ENCODE data around the gene RNF187.

The RNF187 gene

DNA sequence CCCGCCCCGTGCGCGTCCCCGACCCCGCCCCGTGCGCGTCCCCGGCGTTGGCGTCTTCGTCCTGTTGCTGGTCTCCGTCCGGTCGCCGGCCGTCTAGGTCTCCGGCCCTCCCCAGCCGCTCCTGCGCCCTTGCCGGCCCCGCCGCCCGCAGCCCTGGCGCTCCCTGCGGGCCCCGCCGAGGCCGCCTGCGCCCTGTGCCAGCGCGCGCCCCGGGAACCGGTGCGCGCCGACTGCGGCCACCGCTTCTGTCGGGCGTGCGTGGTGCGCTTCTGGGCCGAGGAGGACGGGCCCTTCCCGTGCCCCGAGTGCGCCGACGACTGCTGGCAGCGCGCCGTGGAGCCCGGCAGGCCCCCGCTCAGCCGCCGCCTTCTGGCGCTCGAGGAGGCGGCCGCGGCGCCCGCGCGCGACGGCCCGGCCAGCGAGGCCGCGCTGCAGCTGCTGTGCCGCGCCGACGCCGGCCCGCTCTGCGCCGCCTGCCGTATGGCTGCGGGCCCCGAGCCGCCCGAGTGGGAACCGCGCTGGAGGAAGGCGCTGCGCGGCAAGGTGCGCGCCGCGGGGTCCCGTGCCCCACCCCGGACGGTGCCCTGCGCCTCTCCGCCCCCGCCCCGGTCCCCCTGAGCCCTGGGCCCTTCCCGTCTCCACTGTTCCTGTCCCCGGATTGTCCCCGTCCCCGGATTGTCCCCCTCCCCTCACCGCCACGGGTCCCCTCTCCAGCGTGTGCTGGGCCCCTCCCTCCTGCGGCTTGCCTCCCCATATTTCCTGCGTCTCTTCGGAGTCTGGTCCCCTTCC, at the start of gene RNF187:
RNF187 (plus strand) TSS at position 47 of the 789 bp plus-strand sequence.
- DNase-seq (ENCODE audit: low read depth in 1 of 2, low spot score in 1 of 2) = peak; percentile 77

DNA sequence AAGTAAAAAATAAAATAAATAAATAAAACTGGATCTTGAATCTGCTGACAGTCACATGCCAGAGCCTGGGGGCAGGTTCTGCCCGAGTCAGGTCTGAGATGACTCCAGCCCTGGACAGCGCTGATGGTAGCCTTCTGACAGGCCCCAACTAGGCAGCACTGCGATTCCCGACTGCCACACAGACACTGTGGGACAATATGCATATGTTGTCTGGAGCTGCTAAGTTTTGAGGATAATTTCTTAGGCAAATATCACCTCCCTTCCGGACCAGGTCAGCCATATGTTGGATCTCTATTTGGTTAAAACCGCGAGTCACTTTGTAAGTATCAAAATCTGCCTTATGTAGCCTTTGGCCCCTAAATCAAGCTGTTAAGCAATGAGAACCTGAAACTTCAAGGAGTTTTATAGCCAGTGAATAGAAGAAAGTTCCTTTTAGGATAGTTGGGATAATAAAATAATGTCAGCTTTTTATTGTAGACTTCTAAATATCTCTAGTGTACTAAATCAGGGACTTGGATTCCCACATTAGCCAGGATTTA, 49.7 kb upstream of the RNF187 start:
- DNase-seq (ENCODE audit: low read depth in 1 of 2, low spot score in 1 of 2) = no peak

DNA sequence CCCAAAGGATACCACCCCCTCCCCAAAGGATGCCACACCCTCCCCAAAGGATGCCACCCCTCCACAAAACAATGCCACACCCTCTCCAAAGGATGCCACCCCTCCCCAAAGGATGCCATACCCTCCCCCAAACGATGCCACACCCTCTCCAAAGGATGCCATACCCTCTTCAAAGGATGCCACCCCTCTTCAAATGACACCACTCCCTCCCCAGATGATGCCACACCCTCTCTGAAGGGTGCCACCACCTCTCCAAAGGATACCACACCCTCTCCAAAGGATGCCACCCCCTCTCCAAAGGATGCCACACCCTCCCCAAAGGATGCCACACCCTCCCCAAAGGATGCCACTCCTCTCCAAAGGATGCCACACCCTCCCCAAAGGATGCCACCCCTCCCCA, 48.9 kb upstream of the RNF187 start:
- no peak for DNase-seq (ENCODE audit: low read depth in 1 of 2, low spot score in 1 of 2)

DNA sequence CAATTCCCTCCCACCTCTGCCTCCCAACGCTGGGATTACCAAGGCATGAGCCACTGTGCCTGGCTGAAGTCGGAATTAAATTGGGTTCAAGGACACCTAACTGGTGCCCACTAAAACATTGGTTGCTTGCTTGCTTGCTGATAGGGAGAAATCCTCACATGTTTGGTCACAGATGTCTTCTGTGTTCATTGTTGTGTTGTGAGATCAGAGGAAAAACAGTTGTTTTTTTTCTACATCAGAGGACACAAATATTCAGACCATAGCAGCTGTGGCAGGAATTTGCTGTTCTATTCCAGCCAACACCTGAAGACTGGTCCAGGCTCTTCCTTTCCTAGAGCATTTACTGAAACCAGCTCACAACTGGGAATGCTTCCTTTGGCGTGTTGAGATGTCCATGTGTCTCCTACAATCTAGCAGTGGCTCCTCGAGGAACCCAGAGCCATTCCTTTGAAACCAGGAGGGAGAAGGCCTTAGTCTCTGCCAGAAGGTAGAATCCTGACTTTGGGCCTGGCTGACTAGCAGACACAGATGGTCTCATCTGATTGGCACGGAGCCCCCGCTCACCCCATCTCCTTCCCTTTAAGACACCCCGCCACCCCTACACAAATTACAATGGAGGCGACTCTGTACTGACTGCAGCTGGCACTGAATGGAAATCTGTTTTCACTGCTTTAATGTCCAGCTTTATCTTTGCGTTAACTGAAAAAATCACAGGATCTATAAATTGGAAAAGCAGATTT, 46.3 kb upstream of the RNF187 start:
- DNase-seq (ENCODE audit: low read depth in 1 of 2, low spot score in 1 of 2) = no peak

- DNase-seq (ENCODE audit: low read depth in 1 of 2, low spot score in 1 of 2) = no peak
Measured at GRCh38 chr1:228443395-228443794, 43.8 kb upstream of the RNF187 start.

DNA sequence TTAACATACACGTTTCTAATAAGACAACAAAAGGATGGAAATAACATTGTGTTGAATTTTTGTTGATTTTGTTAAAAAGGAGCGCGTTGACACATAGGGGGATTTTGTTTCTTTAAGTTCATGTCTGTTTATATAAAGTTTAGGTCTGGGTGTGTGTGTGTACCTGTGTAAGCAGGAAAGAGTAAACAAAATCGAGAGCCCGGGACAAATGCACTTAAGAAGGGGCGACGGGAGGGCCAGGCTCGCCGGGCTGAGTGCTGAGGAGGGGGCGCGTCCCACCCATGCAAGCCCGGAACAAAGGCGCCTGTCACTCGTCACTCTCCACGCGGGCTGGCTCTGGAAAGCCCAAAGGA, 41.7 kb upstream of the RNF187 start:
- no peak for DNase-seq (ENCODE audit: low read depth in 1 of 2, low spot score in 1 of 2)

DNA sequence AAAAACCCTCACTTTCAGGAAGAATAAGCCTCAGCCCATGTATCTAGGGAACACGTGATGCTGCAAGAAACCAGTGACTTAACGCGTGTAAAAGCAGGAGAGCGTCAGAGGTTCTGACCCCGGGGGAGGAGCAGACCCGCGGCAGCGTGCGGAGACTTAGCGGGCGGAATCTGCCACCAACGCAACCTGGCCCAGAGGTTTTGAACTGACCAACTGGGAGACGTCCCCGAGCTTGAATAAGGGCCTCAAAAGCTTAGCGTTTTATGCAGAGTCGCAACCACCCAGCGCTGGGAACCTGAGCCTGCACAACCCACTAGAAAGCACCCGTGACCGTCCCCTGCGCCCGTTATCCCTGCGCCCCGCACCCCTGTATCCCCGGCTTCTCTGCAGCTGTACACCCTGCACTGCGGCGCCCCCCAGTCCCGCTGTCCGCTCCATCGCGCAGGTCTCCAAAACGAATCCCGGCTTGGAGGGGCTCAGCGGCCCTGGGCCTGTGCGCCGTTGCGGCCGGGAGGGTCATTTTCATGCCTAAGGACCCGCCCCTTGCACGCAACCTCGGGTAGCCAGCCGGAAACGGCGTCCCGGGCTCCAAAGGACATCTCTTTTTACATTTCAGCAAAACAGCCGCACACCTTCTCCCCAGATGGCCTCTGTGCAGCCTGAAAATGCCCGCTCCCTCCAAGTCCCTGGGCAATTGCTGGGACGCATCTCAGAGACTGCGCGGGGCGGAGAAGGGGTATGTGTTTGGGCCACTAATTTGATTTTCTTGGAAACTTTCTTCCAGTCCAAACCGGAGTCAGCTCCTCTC, 41.1 kb upstream of the RNF187 start:
- DNase-seq (ENCODE audit: low read depth in 1 of 2, low spot score in 1 of 2) = no peak

GRCh38 chr1:228446852-228447251, 40.3 kb upstream of the RNF187 start:
- DNase-seq (ENCODE audit: low read depth in 1 of 2, low spot score in 1 of 2) = no peak

DNA sequence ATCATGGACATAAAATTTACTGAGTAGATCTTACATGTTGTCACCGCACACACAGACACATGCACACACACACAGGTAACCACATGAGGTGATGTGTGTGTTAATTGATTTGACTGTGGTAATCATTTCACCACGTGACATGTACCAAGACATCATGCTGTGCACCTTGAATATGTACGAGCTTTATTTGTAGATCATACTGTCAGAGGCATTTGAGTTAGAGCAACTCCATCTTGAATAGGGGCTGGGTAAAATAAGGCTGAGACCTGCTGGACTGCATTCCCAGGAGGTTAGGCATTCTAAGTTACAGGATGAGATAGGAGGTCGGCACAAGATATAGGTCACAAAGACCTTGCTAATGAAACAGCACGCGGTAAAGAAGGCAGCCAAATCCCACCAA, 38.8 kb upstream of the RNF187 start:
- DNase-seq (ENCODE audit: low read depth in 1 of 2, low spot score in 1 of 2) = no peak

- DNase-seq (ENCODE audit: low read depth in 1 of 2, low spot score in 1 of 2) = no peak
Measured at GRCh38 chr1:228450200-228450599, 37.0 kb upstream of the RNF187 start.

GRCh38 chr1:228452194-228453021, 34.8 kb upstream of the RNF187 start:
- DNase-seq (ENCODE audit: low read depth in 1 of 2, low spot score in 1 of 2) = no peak

GRCh38 chr1:228453022-228453560, 34.1 kb upstream of the RNF187 start:
- DNase-seq (ENCODE audit: low read depth in 1 of 2, low spot score in 1 of 2) = no peak

DNA sequence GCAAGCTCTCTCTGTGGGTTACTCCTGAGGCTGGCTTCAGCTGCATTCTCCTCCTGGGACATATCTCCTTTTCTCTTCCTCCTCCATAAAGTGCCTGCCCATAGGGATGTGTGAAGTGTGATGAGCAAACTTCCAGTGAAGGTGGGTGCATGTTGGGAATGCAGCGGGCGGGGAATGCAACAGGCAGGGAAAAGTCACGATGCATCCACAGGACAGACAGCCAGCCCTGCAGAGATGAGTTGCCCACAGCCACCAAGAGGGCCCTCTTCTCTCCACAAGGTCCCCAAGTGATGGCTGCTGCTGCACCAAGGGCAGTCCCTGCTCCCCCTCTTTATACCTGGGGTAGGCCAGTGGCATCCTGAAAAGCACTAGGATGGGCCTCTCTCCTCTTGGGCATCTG, 33.6 kb upstream of the RNF187 start:
- DNase-seq (ENCODE audit: low read depth in 1 of 2, low spot score in 1 of 2) = no peak

DNA sequence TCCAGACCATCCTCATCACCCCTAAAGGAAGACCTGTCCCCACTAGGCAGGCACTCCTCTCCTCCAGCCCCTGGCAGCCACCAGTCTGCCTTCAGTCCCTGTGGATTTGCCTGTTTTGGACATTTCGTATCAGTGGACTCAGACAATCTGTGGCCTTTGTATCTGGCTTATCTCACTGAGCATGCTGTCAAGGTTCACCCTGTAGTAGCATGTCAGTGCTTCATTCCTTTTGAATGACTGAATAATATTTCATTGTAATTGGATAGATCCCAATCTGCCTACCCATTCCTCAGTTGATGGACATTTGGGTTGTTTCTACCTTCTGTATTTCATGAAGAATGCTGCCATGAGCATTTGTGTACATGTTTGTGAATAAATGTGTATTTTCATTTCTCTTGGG, 32.9 kb upstream of the RNF187 start:
- no peak for DNase-seq (ENCODE audit: low read depth in 1 of 2, low spot score in 1 of 2)

GRCh38 chr1:228455715-228456114, 31.5 kb upstream of the RNF187 start:
- DNase-seq (ENCODE audit: low read depth in 1 of 2, low spot score in 1 of 2) = no peak

GRCh38 chr1:228456252-228457016, 30.7 kb upstream of the RNF187 start:
- DNase-seq (ENCODE audit: low read depth in 1 of 2, low spot score in 1 of 2) = no peak

GRCh38 chr1:228457017-228457395, 30.2 kb upstream of the RNF187 start:
- DNase-seq (ENCODE audit: low read depth in 1 of 2, low spot score in 1 of 2) = no peak

- DNase-seq (ENCODE audit: low read depth in 1 of 2, low spot score in 1 of 2) = peak; percentile 65 to 69
Measured at GRCh38 chr1:228457396-228458176, 29.6 kb upstream of the RNF187 start.

Data from activated T-helper 1 cell treated with anti-CD3 and anti-CD28 coated beads, Interleukin-2, amount 50 U/mL, for 16 hours (primary cell).